Measurements from ENCODE around the gene PCED1A.

The PCED1A gene

DNA sequence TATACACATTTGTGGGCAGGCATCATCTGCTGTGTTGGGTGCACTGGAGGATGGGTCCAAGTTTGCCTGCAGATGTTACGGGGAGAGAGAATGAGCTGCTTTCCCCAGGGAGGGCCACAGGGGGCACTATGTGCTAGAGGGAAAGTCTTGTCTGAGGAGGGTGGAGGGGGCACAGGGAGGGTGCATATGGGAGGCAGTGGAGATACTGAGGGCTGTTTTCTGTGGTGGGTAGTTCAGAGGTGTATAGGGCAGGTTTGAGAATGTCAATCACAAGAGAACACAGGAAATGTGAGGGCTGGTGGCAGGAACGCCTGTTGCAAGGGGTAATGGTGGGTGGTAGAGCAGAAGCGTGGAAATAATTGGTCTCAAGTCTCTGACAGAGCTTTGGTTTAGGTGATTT, 25.2 kb upstream of the PCED1A start:
- DNase-seq (ENCODE audit: low read depth), result no peak
- TF ChIP-seq, protein P1, sequence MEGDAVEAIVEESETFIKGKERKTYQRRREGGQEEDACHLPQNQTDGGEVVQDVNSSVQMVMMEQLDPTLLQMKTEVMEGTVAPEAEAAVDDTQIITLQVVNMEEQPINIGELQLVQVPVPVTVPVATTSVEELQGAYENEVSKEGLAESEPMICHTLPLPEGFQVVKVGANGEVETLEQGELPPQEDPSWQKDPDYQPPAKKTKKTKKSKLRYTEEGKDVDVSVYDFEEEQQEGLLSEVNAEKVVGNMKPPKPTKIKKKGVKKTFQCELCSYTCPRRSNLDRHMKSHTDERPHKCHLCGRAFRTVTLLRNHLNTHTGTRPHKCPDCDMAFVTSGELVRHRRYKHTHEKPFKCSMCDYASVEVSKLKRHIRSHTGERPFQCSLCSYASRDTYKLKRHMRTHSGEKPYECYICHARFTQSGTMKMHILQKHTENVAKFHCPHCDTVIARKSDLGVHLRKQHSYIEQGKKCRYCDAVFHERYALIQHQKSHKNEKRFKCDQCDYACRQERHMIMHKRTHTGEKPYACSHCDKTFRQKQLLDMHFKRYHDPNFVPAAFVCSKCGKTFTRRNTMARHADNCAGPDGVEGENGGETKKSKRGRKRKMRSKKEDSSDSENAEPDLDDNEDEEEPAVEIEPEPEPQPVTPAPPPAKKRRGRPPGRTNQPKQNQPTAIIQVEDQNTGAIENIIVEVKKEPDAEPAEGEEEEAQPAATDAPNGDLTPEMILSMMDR (IDR thresholded peaks at IDR 0.05; ENCODE audit: insufficient read depth, low read depth, low read length, missing control alignments), result no peak
- no peak overlapping the region for H3K4me3 ChIP-seq (ENCODE audit: low read depth, low read length)

- DNase-seq (ENCODE audit: low read depth), result no peak
- TF ChIP-seq, protein P1 (IDR thresholded peaks at IDR 0.05; ENCODE audit: insufficient read depth, low read depth, low read length, missing control alignments), result no peak
These were observed 24.6 kb upstream of the PCED1A start for GRCh38 chr20:2865101-2865500.

DNA sequence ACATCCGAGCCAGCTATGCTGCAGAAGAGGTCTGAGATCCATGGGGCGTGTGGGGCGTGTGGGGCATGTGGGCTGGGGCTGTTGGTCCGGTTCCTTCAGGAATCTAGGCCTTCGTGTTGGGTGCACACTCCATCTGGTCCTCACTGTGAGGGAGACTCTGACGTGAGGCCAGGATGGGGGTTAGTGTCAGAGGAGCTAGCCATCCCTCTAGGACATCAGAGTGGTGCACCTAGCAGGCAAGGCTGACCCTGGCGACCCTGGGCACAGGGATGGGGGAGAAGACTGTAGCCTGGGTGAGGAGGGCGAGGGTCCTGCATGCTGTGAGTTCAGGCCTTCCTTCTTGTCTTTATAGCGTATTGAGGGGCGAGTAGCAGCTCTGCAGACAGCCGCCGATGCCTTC, 24.2 kb upstream of the PCED1A start:
- DNase-seq (ENCODE audit: low read depth), result no peak
- TF ChIP-seq, protein P1 (IDR thresholded peaks at IDR 0.05; ENCODE audit: insufficient read depth, low read depth, low read length, missing control alignments), result no peak
- H3K4me3 ChIP-seq (ENCODE audit: low read depth, low read length), result no peak overlapping the region

More at GRCh38 chr20:2865101-2865500, 24.6 kb upstream of the PCED1A start:
- H3K4me3 ChIP-seq (ENCODE audit: low read depth, low read length), result no peak overlapping the region

- no peak for DNase-seq (ENCODE audit: low read depth)
- TF ChIP-seq, protein P1 (IDR thresholded peaks at IDR 0.05; ENCODE audit: insufficient read depth, low read depth, low read length, missing control alignments), result no peak
- H3K4me3 ChIP-seq (ENCODE audit: low read depth, low read length), result no peak overlapping the region
These were observed 19.1 kb upstream of the PCED1A start for GRCh38 chr20:2859330-2860121.

DNA sequence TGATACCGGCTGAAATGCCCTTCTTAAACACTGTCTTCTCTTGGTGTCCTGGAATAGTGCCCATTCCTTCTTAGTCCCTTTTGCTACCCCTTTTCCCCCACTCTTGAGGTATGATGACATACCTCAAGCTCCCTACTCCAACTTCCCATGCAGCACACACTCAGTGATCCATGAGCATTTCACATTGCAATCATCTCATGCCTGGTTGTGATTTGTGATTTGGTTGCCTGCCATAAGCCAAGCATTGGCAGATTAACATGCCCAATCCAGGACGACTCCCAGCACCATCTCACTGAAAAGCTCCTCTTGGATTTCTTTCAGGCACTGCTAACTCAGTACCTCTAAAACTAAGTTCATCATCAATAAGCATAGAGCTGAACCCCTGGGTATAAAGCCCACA, 18.1 kb upstream of the PCED1A start:
- TF ChIP-seq, protein P1 (IDR thresholded peaks at IDR 0.05; ENCODE audit: insufficient read depth, low read depth, low read length, missing control alignments), result no peak
- DNase-seq (ENCODE audit: low read depth), result no peak

DNA sequence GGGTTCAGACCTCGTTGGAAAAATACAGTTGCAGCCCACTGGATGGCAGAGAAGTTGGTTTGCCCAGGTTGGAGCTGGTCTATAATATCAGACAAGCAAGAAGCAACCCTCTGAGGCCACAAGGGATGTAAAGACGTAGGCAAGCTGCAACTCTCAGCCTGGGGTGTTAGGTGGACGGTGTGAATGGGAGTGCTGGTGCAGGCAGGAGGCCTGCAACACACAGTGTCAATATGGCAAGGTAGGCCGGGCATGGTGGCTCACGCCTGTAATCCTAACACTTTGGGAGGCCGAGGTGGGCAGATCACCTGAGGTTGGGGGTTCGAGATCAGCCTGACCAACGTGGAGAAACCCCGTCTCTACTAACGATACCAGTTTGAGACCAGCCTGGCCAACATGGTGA, 10.6 kb upstream of the PCED1A start:
- no peak overlapping the region for H3K4me3 ChIP-seq (ENCODE audit: low read depth, low read length)
- DNase-seq (ENCODE audit: low read depth), result no peak
- TF ChIP-seq, protein P1 (IDR thresholded peaks at IDR 0.05; ENCODE audit: insufficient read depth, low read depth, low read length, missing control alignments), result no peak

More for the DNA sequence above, 18.1 kb upstream of the PCED1A start:
- H3K4me3 ChIP-seq (ENCODE audit: low read depth, low read length), result no peak overlapping the region

- TF ChIP-seq, protein P1 (IDR thresholded peaks at IDR 0.05; ENCODE audit: insufficient read depth, low read depth, low read length, missing control alignments), result no peak
- no peak overlapping the region for H3K4me3 ChIP-seq (ENCODE audit: low read depth, low read length)
These were observed 9.1 kb upstream of the PCED1A start for GRCh38 chr20:2849529-2849928.

More at GRCh38 chr20:2849529-2849928, 9.1 kb upstream of the PCED1A start:
- DNase-seq (ENCODE audit: low read depth), result no peak

Measured in GM12865 (cell line).